IMR-90 (cell line): ENCODE results near the gene OTOGL. TPM values are rescaled to one million over a fixed set of nuclear protein-coding genes. Genes with fewer than 3 reads are reported as not detected.
A peak's percentile ranks its signal among the peaks of the same experiment; 100 is the strongest.

Source experiments
- ATAC-seq: fragments of 200-7000 bp; cut with Tn5 transposase; 2 replicates; pipeline ENCODE4 v1.9.1; 2020; ENCODE audit warnings: low read depth, mild to moderate bottlenecking, moderate library complexity
- BruUV-seq: library from RNA; stranded (reverse); fragments of 400-500 nt; replicated peaks from 2 replicates; lab custom pipeline; 2021; lab: Mats Ljungman, UMichigan
- CTCF ChIA-PET: fragments of 300-600 bp; formaldehyde crosslinking; extraction: SDS; loops from one replicate; lab custom pipeline; 2021; ENCODE audit warnings: antibody characterized with exemption; lab: Yijun Ruan, JAX
- POLR2A ChIA-PET: fragments of 300-600 bp; sonication (Branson Sonifier 250); formaldehyde crosslinking; loops from one replicate; lab custom pipeline; 2022; ENCODE audit warnings: antibody characterized with exemption; ENCODE audit not compliant: unreplicated experiment; lab: Charles Lee
- DNase-seq: peaks from one replicate; pipeline ENCODE4 v3.0.0; 2013
- H2AFZ ChIP-seq: replicated peaks from 2 replicates; pipeline ENCODE3; 2013; ENCODE audit warnings: low read length, mild to moderate bottlenecking; ENCODE audit not compliant: poor library complexity
- H2AK5ac ChIP-seq: 2 replicates; pipeline ENCODE4 v1.6.1; 2013; ENCODE audit warnings: low read depth, low read length, inconsistent platforms
- H2AK9ac ChIP-seq: replicated peaks from 2 replicates; pipeline ENCODE3; 2013; ENCODE audit warnings: mild to moderate bottlenecking, low read depth, low read length, moderate library complexity; ENCODE audit not compliant: poor library complexity
- H2BK120ac ChIP-seq: 2 replicates; pipeline ENCODE4 v1.6.1; 2013; ENCODE audit warnings: low read depth, low read length, inconsistent platforms
- H2BK15ac ChIP-seq: 3 replicates; pipeline ENCODE4 v1.6.1; 2013; ENCODE audit warnings: low read depth, low read length, inconsistent platforms
- H2BK20ac ChIP-seq: 2 replicates; pipeline ENCODE4 v1.6.1; 2013; ENCODE audit warnings: low read depth, mild to moderate bottlenecking, inconsistent platforms, low read length, moderate library complexity
- H2BK5ac ChIP-seq: 2 replicates; pipeline ENCODE4 v1.6.1; 2013; ENCODE audit warnings: mild to moderate bottlenecking, low read depth, low read length, inconsistent platforms; ENCODE audit not compliant: poor library complexity, severe bottlenecking
- H3K14ac ChIP-seq: replicated peaks from 2 replicates; pipeline ENCODE4 v1.6.1; 2013; ENCODE audit warnings: low read depth, low read length, inconsistent platforms
- H3K18ac ChIP-seq: 2 replicates; pipeline ENCODE4 v1.6.1; 2013; ENCODE audit warnings: low read depth, low read length, control low read depth
- H3K23ac ChIP-seq: 2 replicates; pipeline ENCODE4 v1.6.1; 2013; ENCODE audit warnings: low read depth, low read length, inconsistent platforms
- H3K27ac ChIP-seq: 2 replicates; pipeline ENCODE4 v1.5.1; 2013; ENCODE audit warnings: mild to moderate bottlenecking, control low read depth, low read length; ENCODE audit not compliant: insufficient read depth
- H3K27me3 ChIP-seq: 2 replicates; pipeline ENCODE4 v1.6.1; 2013; ENCODE audit warnings: low read length; ENCODE audit not compliant: control insufficient read depth, insufficient read depth
- H3K36me3 ChIP-seq: 2 replicates; pipeline ENCODE4 v1.6.1; 2013; ENCODE audit warnings: low read length, mixed read lengths; ENCODE audit not compliant: control insufficient read depth, insufficient read depth
- H3K4ac ChIP-seq: 2 replicates; pipeline ENCODE4 v1.6.1; 2013; ENCODE audit warnings: low read depth, low read length, inconsistent platforms
- H3K4me1 ChIP-seq: 2 replicates; pipeline ENCODE4 v1.6.1; 2013; ENCODE audit warnings: low read length, mixed read lengths; ENCODE audit not compliant: control insufficient read depth, insufficient read depth
- H3K4me2 ChIP-seq: 2 replicates; pipeline ENCODE4 v1.6.1; 2013; ENCODE audit warnings: low read depth, mild to moderate bottlenecking, control low read depth, low read length, moderate library complexity
- H3K4me3 ChIP-seq: 2 replicates; pipeline ENCODE4 v1.5.1; 2013; ENCODE audit warnings: low read depth, mild to moderate bottlenecking, control low read depth, low read length, moderate library complexity; ENCODE audit not compliant: insufficient read depth
- H3K56ac ChIP-seq: 2 replicates; pipeline ENCODE4 v1.6.1; 2013; ENCODE audit warnings: low read length, inconsistent platforms; ENCODE audit not compliant: insufficient read depth; ENCODE audit errors: extremely low read depth
- H3K79me1 ChIP-seq, 2 experiments: 2 replicates each; pipeline ENCODE4 v1.6.1; 2013; ENCODE audit warnings: low read length in 2 of 2, inconsistent platforms in 1 of 2, low read depth in 1 of 2
- H3K9ac ChIP-seq: 2 replicates; pipeline ENCODE4 v1.6.1; 2013; ENCODE audit warnings: low read depth, low read length, control low read depth
- H3K9me1 ChIP-seq: 2 replicates; pipeline ENCODE4 v1.6.1; 2013; ENCODE audit warnings: low read length, inconsistent platforms; ENCODE audit not compliant: insufficient read depth
- H3K9me3 ChIP-seq: 2 replicates; pipeline ENCODE4 v1.6.1; 2013; ENCODE audit warnings: low read length; ENCODE audit not compliant: control insufficient read depth, insufficient read depth
- H4K20me1 ChIP-seq: 2 replicates; pipeline ENCODE4 v1.6.1; 2013; ENCODE audit warnings: low read length, inconsistent platforms; ENCODE audit not compliant: insufficient read depth
- H4K5ac ChIP-seq: 2 replicates; pipeline ENCODE4 v1.6.1; 2013; ENCODE audit warnings: mild to moderate bottlenecking, low read depth, low read length, control low read depth
- H4K8ac ChIP-seq, 2 experiments: 2 replicates each; pipeline ENCODE4 v1.6.1; 2013; ENCODE audit warnings: low read depth in 2 of 2, low read length in 2 of 2, control low read depth in 1 of 2, inconsistent platforms in 1 of 2
- H4K91ac ChIP-seq: 2 replicates; pipeline ENCODE4 v1.6.1; 2013; ENCODE audit warnings: low read depth, low read length, inconsistent platforms; ENCODE audit not compliant: insufficient read depth
- CHD1 ChIP-seq: IDR thresholded peaks from 2 replicates; pipeline ENCODE4 v1.6.1; 2012; ENCODE audit warnings: low read depth, low read length, improper control_type of control experiment
- FOS ChIP-seq: fragments of 150-350 bp; IDR thresholded peaks from 2 replicates; pipeline ENCODE4 v1.6.1; 2016; ENCODE audit warnings: low read depth, low read length
- NFE2L2 ChIP-seq: fragments of 150-350 bp; IDR thresholded peaks from 2 replicates; pipeline ENCODE4 v1.6.1; 2016; ENCODE audit warnings: low read depth, mild to moderate bottlenecking, low read length
- RAD21 ChIP-seq: IDR thresholded peaks from 2 replicates; pipeline ENCODE4 v1.6.1; 2012; ENCODE audit warnings: low read length, improper control_type of control experiment
- RCOR1 ChIP-seq: IDR thresholded peaks from 2 replicates; pipeline ENCODE4 v1.6.1; 2012; ENCODE audit warnings: mild to moderate bottlenecking, low read length, improper control_type of control experiment; ENCODE audit not compliant: insufficient replicate concordance
- RFX5 ChIP-seq: IDR thresholded peaks from 2 replicates; pipeline ENCODE4 v1.8.0; 2012; ENCODE audit warnings: low read depth, mild to moderate bottlenecking, low read length, moderate library complexity
- dilution Hi-C: fragments of 300-500 bp; cut with HindIII; formaldehyde crosslinking; loops from one replicate; pipeline ENCODE4 v1.14.3; 2018; ENCODE audit warnings: low sequenced_read_pairs; ENCODE audit not compliant: unreplicated experiment
- in situ Hi-C: fragments of 300-500 bp; cut with MboI; formaldehyde crosslinking; loops from 3 replicates; pipeline ENCODE4 v1.14.3; 2019; ENCODE audit warnings: low sequenced_read_pairs, inconsistent platforms, mixed read lengths
- intact Hi-C: fragments of 100-400 bp; cut with micrococcal nuclease; formaldehyde crosslinking; loops from 2 replicates; pipeline ENCODE4 v1.10.0; 2022
- polyA plus RNA-seq, 3 experiments: library from polyadenylated mRNA; depleted of rRNA; stranded (reverse); fragments of >200 nt; gene quantifications; 2 replicates each; pipeline ENCODE4 v1.2.3, GENCODE V29; 2012; ENCODE audit warnings: low replicate concordance in 1 of 3
- total RNA-seq: library from RNA; depleted of rRNA; stranded (reverse); fragments of >200 nt; gene quantifications from 2 replicates; pipeline ENCODE4 v1.2.3, GENCODE V29; 2012
- TF ChIP-seq, protein P1 (sequence below): conservative IDR thresholded peaks from 2 replicates; pipeline ENCODE4 v1.5.1; 2012; ENCODE audit warnings: mild to moderate bottlenecking, low read depth, low read length, improper control_type of control experiment

The OTOGL gene
- total and polyA plus RNA-seq, 2 of the 4 experiments (the other 2 are of a cell fraction) = 0.10 to 0.18 TPM

- H2AK9ac ChIP-seq = no peak overlapping the region
- in situ Hi-C loops (loop anchor here (10.0 to 25.0 kb wide), 4 partner anchors 185 to 843 kb away; no protein-coding TSS in a partner anchor), intact Hi-C loops (loop anchor here (10.0 kb wide), 1 partner anchor 865 kb away; no protein-coding TSS in a partner anchor), dilution Hi-C loops (no loop called here)
- BruUV-seq = no TSS peak
- peaks cover 2% of the 10 kb centered on the region; the same call in 1 of the 2 replicates for H3K4me1 ChIP-seq
- no peak overlapping the region for H2AK5ac ChIP-seq
- peak overlapping the region; percentile 87 for H3K18ac ChIP-seq
- H3K9ac ChIP-seq = no peak overlapping the region
- no peak overlapping the region for H2BK15ac ChIP-seq
- H4K8ac ChIP-seq = peak overlapping the region in 1 of 2 experiments; percentile 9; a peak in 1 of 4 replicates
- no peaks in the 10 kb centered on the region for H3K9me3 ChIP-seq
- H3K4me2 ChIP-seq = no peak overlapping the region
- H2BK120ac ChIP-seq = 0 out of 2 replicates have a peak overlapping the region, but pooled peaks have one; percentile 30
- H2BK20ac ChIP-seq = peak overlapping the region; percentile 51; the same call in 1 of the 2 replicates
- no peak overlapping the region for H3K56ac ChIP-seq
- ChIA-PET CTCF (no interaction called here), POLR2A (no interaction called here)
- H3K4me3 ChIP-seq = no peak overlapping the region
- 0 out of 2 replicates have a peak overlapping the region, but pooled peaks have one; percentile 31 for H3K14ac ChIP-seq
- no peaks in the 10 kb centered on the region for H4K20me1 ChIP-seq
- peak; percentile 72 for ATAC-seq
- peak overlapping the region; percentile 37; the same call in 1 of the 2 replicates for H4K5ac ChIP-seq
- H3K79me1 ChIP-seq = no peaks in the 10 kb centered on the region
- no peak overlapping the region for H2BK5ac ChIP-seq
- peak overlapping the region; percentile 45; the same call in 1 of the 2 replicates for H3K4ac ChIP-seq
- no peaks in the 10 kb centered on the region for H3K9me1 ChIP-seq
- H4K91ac ChIP-seq = no peak overlapping the region
- no peak overlapping the region for H3K27ac ChIP-seq
- no peaks in the 10 kb centered on the region for H3K36me3 ChIP-seq
- H3K27me3 ChIP-seq = no peaks in the 10 kb centered on the region
- peak; percentile 16 for DNase-seq
- no peak for TF ChIP-seq RCOR1
- no peak for TF ChIP-seq RAD21
- no peak for TF ChIP-seq NFE2L2
- TF ChIP-seq, protein P1, sequence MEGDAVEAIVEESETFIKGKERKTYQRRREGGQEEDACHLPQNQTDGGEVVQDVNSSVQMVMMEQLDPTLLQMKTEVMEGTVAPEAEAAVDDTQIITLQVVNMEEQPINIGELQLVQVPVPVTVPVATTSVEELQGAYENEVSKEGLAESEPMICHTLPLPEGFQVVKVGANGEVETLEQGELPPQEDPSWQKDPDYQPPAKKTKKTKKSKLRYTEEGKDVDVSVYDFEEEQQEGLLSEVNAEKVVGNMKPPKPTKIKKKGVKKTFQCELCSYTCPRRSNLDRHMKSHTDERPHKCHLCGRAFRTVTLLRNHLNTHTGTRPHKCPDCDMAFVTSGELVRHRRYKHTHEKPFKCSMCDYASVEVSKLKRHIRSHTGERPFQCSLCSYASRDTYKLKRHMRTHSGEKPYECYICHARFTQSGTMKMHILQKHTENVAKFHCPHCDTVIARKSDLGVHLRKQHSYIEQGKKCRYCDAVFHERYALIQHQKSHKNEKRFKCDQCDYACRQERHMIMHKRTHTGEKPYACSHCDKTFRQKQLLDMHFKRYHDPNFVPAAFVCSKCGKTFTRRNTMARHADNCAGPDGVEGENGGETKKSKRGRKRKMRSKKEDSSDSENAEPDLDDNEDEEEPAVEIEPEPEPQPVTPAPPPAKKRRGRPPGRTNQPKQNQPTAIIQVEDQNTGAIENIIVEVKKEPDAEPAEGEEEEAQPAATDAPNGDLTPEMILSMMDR = no peak
- no peak for TF ChIP-seq FOS
- no peak for TF ChIP-seq RFX5
- no peak for TF ChIP-seq CHD1
- no peak overlapping the region for H3K23ac ChIP-seq
- H2AFZ ChIP-seq = peak overlapping the region; percentile 64
Measured at GRCh38 chr12:80419644-80420043, 320.3 kb downstream of the OTOGL start.
